OCI-LY7 (cell line): ENCODE data around the gene AGAP2. TPM values are rescaled to one million over a fixed set of nuclear protein-coding genes. Genes with fewer than 3 reads are reported as not detected.
A peak's percentile ranks its signal among the peaks of the same experiment; 100 is the strongest.

Experiments
- BruUV-seq: library from RNA; stranded (reverse); fragments of 400-500 nt; replicated peaks from 2 replicates; lab custom pipeline; 2021; lab: Mats Ljungman, UMichigan
- CTCF ChIA-PET: fragments of 300-600 bp; sonication (Branson Sonifier 250); formaldehyde crosslinking; loops from one replicate; lab custom pipeline; 2022; ENCODE audit warnings: antibody characterized with exemption; ENCODE audit not compliant: unreplicated experiment; lab: Charles Lee
- POLR2A ChIA-PET: fragments of 300-600 bp; sonication (Branson Sonifier 250); formaldehyde crosslinking; loops from one replicate; lab custom pipeline; 2022; ENCODE audit warnings: antibody characterized with exemption; lab: Charles Lee
- DNase-seq: peaks from one replicate; pipeline ENCODE4 v3.0.0-alpha.2; 2015; ENCODE audit warnings: low spot score
- H2AFZ ChIP-seq: fragments of 200-600 bp; sonication (generic), shearing (Covaris generic); 2 replicates; pipeline ENCODE4 v1.6.1; 2014; ENCODE audit warnings: mild to moderate bottlenecking, antibody characterized with exemption, low read length, moderate library complexity
- H3K27ac ChIP-seq: fragments of 200-600 bp; sonication (generic); 2 replicates; pipeline ENCODE4 v1.5.1; 2014; ENCODE audit warnings: mixed run types, low read depth, mild to moderate bottlenecking, moderate library complexity, low read length, inconsistent platforms; ENCODE audit not compliant: poor library complexity, severe bottlenecking
- H3K36me3 ChIP-seq: fragments of 200-600 bp; sonication (generic); 2 replicates; pipeline ENCODE4 v1.6.1; 2014; ENCODE audit warnings: mild to moderate bottlenecking, antibody characterized with exemption, low read length, moderate library complexity, mixed read lengths; ENCODE audit not compliant: insufficient read depth
- H3K4me1 ChIP-seq: fragments of 200-600 bp; sonication (generic); 2 replicates; pipeline ENCODE4 v1.5.1; 2014; ENCODE audit warnings: mild to moderate bottlenecking, low read length; ENCODE audit not compliant: insufficient read depth, poor library complexity, severe bottlenecking
- H3K4me2 ChIP-seq: fragments of 200-600 bp; sonication (generic); 2 replicates; pipeline ENCODE4 v1.6.1; 2014; ENCODE audit warnings: mild to moderate bottlenecking, low read length
- H3K4me3 ChIP-seq: fragments of 200-600 bp; sonication (generic); 2 replicates; pipeline ENCODE4 v1.5.1; 2014; ENCODE audit warnings: mild to moderate bottlenecking, low read depth, low read length; ENCODE audit not compliant: poor library complexity, severe bottlenecking
- H3K79me2 ChIP-seq: fragments of 200-600 bp; sonication (generic); 2 replicates; pipeline ENCODE4 v1.6.1; 2016; ENCODE audit warnings: low read depth, mild to moderate bottlenecking, low read length, moderate library complexity, mixed read lengths; ENCODE audit not compliant: insufficient read depth
- H3K9me2 ChIP-seq: fragments of 200-600 bp; sonication (generic); 2 replicates; pipeline ENCODE4 v1.6.1; 2016; ENCODE audit warnings: mild to moderate bottlenecking, low read length, mixed read lengths; ENCODE audit not compliant: insufficient read depth
- H3K9me3 ChIP-seq: fragments of 200-600 bp; sonication (generic); 2 replicates; pipeline ENCODE4 v1.6.1; 2014; ENCODE audit warnings: mild to moderate bottlenecking, mixed run types, low read length, mixed read lengths
- H4K20me1 ChIP-seq: fragments of 200-600 bp; sonication (generic); 2 replicates; pipeline ENCODE4 v1.6.1; 2014; ENCODE audit warnings: mild to moderate bottlenecking, antibody characterized with exemption, low read length, moderate library complexity, mixed read lengths; ENCODE audit not compliant: insufficient read depth
- EZH2phosphoT487 ChIP-seq: fragments of 200-600 bp; sonication (generic); IDR thresholded peaks from 2 replicates; pipeline ENCODE4 v1.6.1; 2018; ENCODE audit warnings: low read depth, borderline replicate concordance, mild to moderate bottlenecking, mixed run types, antibody characterized with exemption, low read length, moderate library complexity, mixed read lengths
- intact Hi-C: fragments of 100-400 bp; cut with micrococcal nuclease; formaldehyde crosslinking; loops from one replicate; pipeline ENCODE4 v1.10.0; 2022; ENCODE audit not compliant: unreplicated experiment
- total RNA-seq, 2 experiments: library from RNA; depleted of rRNA in 1 of 2; stranded (reverse); fragments of >200 nt in 1 of 2; shearing (Covaris generic) in 1 of 2; gene quantifications; 2 replicates each; pipeline ENCODE4 v1.2.3, GENCODE V29; 2014 to 2022
- TF ChIP-seq, protein P1 (sequence below): fragments of 200-600 bp; sonication (generic); conservative IDR thresholded peaks from 2 replicates; pipeline ENCODE4 v1.5.1; 2014; ENCODE audit warnings: mild to moderate bottlenecking, antibody characterized with exemption, low read length, moderate library complexity, mixed read lengths

Gene AGAP2
- total RNA-seq, 2 experiments from 2014 or later: 14.8 to 26.5 TPM

DNA sequence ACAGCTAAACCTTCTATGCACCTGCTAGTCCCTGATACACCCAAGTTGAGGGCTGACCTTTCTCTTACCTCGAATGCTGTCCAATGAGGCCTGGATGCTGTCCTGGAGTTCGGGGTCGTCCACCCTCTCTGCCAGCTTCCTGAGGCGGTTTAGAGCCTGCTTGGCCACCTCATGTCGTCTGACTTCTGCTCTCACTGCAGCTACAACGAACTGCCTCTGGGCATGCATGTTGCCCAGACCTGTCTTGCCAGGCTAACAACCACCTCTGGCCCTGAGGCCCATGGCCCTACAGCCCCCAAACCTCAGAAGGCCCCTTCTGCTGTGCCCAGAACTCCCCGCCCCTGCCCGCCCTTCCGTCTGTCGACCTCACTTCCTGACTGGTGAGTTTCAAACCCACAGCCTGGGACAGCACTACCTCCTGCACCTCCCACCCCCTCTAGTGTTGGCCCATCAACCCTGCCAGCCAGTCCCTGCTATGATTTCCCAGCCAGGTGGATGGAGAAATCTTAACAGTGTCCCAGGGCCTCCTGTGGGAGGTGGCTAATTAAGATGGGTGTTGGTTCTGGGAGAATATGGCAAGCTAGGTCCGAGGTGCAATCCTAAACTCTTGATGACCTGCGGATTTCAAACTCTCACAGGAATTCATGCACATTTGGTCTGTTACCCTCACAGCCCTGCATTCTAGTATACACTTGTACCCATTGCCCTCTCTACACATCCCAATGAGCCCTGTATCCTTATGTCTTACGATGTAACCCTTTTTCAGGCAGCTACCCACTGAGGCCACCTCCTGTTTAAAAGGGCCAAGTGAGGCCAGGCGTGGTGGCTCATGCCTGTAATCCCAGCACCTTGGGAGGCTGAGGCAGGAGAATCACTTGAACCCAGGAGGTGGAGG lies 3.5 kb upstream of the AGAP2 start:
- H3K79me2 ChIP-seq: peaks cover 14% of the 10 kb centered on the region; the same call in 1 of the 2 replicates
- H4K20me1 ChIP-seq: no peaks in the 10 kb centered on the region
- peaks cover 47% of the 10 kb centered on the region for H3K4me1 ChIP-seq
- peak overlapping the region; percentile 93 for H3K4me2 ChIP-seq
- TF ChIP-seq EZH2phosphoT487: no peak
- TF ChIP-seq, protein P1, sequence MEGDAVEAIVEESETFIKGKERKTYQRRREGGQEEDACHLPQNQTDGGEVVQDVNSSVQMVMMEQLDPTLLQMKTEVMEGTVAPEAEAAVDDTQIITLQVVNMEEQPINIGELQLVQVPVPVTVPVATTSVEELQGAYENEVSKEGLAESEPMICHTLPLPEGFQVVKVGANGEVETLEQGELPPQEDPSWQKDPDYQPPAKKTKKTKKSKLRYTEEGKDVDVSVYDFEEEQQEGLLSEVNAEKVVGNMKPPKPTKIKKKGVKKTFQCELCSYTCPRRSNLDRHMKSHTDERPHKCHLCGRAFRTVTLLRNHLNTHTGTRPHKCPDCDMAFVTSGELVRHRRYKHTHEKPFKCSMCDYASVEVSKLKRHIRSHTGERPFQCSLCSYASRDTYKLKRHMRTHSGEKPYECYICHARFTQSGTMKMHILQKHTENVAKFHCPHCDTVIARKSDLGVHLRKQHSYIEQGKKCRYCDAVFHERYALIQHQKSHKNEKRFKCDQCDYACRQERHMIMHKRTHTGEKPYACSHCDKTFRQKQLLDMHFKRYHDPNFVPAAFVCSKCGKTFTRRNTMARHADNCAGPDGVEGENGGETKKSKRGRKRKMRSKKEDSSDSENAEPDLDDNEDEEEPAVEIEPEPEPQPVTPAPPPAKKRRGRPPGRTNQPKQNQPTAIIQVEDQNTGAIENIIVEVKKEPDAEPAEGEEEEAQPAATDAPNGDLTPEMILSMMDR: peak; percentile 77
- DNase-seq: peak; percentile 85
- peak overlapping the region; percentile 45 for H3K27ac ChIP-seq
- ChIA-PET POLR2A (interaction anchor here (0.6 to 1.8 kb wide), 6 partner anchors 9 to 1928 kb away, joined by 3 to 5 read pairs (median 4); partner anchors contain the start of gene DCTN2), CTCF (interaction anchor here (0.6 kb wide), 2 partner anchors 39 to 195 kb away, joined by 3 to 4 read pairs; partner anchors contain the start of gene DCTN2)
- H3K4me3 ChIP-seq: peak overlapping the region; percentile 80
- intact Hi-C loops: loop anchor here (1.0 to 5.0 kb wide), 4 partner anchors 49 to 265 kb away; partner anchors contain the start of genes ARHGAP9 and B4GALNT1
- H3K36me3 ChIP-seq: peaks cover 22% of the 10 kb centered on the region
- H2AFZ ChIP-seq: peak overlapping the region; percentile 66; the same call in 1 of the 2 replicates
- no TSS peak for BruUV-seq
- H3K9me3 ChIP-seq: no peaks in the 10 kb centered on the region
- H3K9me2 ChIP-seq: no peaks in the 10 kb centered on the region

DNA sequence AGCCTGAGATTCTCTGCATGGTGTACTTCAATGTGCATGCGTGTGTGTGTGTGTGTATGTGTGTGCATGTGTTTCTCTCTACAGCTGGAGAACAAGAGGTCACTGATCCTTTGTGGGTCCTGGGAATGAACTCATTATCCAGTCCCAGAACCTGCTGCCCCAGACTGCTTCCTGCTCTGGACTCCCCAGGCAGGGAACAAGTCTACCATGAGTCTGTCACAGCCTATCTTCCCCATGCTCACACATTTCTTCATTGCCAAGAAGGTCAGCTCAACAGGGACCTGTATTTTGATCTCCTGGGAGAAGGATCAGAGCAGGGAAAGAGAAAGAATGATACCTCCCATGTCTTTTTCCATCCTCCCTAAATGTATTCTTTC lies 2.9 kb upstream of the AGAP2 start:
- intact Hi-C loops: loop anchor here (5.0 kb wide), 1 partner anchor 264 kb away; the partner anchor contains the start of gene ARHGAP9
- Histone ChIP-seq H3K9me3 (no peaks in the 10 kb centered on the region), H3K4me2 (peak overlapping the region; percentile 93), H3K79me2 (peaks cover 14% of the 10 kb centered on the region; the same call in 1 of the 2 replicates), H3K4me3 (peak overlapping the region; percentile 80), H3K9me2 (no peaks in the 10 kb centered on the region), H3K4me1 (peaks cover 47% of the 10 kb centered on the region), H3K27ac (peak overlapping the region; percentile 45), H2AFZ (peak overlapping the region; percentile 66; the same call in 1 of the 2 replicates), H4K20me1 (no peaks in the 10 kb centered on the region), H3K36me3 (peaks cover 15% of the 10 kb centered on the region)
- TF ChIP-seq EZH2phosphoT487: no peak
- TF ChIP-seq, protein P1: no peak
- CTCF ChIA-PET: interaction anchor here (0.6 kb wide), 1 partner anchor 38 kb away, joined by 3 read pairs; no protein-coding TSS in a partner anchor
- BruUV-seq: no TSS peak
- no peak for DNase-seq
- POLR2A ChIA-PET: interaction anchor here (0.6 to 1.8 kb wide), 6 partner anchors 9 to 1928 kb away, joined by 3 to 5 read pairs (median 4); partner anchors contain the start of gene DCTN2
